Spleen (tissue), 11 donors: Measurements from ENCODE around the gene PAOX. TPM values are rescaled to one million over a fixed set of nuclear protein-coding genes. Genes with fewer than 3 reads are reported as not detected.

Source experiments
- DNase-seq: peaks from one replicate; pipeline ENCODE4 v3.0.0-alpha.2; 2020
- H3K27ac ChIP-seq, 8 donors: fragments of 200-600 bp; sonication (generic) in 7 of 8; 1 replicate in 4 of 8; 2 replicates in 4 of 8; pipeline versions ENCODE4 v1.5.0 to v1.8.0; 2016 to 2021; ENCODE audit warnings: inconsistent platforms in 4 of 8, mild to moderate bottlenecking in 4 of 8, moderate library complexity in 1 of 8
- H3K27me3 ChIP-seq, 7 donors: fragments of 200-600 bp; sonication (generic) in 6 of 7; replicated peaks in 1 of 7; 1 replicate in 4 of 7; 2 replicates in 3 of 7; pipeline versions ENCODE4 v1.5.0 to v1.8.0; 2016 to 2021; ENCODE audit warnings: inconsistent platforms in 3 of 7, mild to moderate bottlenecking in 1 of 7
- H3K36me3 ChIP-seq, 6 donors: fragments of 200-600 bp; sonication (generic) in 5 of 6; 1 replicate in 4 of 6; 2 replicates in 2 of 6; pipeline versions ENCODE4 v1.5.0 to v1.8.0; 2016 to 2021; ENCODE audit warnings: inconsistent platforms in 2 of 6
- H3K4me1 ChIP-seq, 6 donors: fragments of 200-600 bp; sonication (generic) in 5 of 6; 1 replicate in 3 of 6; 2 replicates in 3 of 6; pipeline versions ENCODE4 v1.5.0 to v1.8.0; 2016 to 2021; ENCODE audit warnings: inconsistent platforms in 3 of 6
- H3K4me3 ChIP-seq, 8 donors: fragments of 200-600 bp; sonication (generic) in 7 of 8; 1 replicate in 4 of 8; 2 replicates in 4 of 8; pipeline versions ENCODE4 v1.5.0 to v1.8.0; 2016 to 2021; ENCODE audit warnings: inconsistent platforms in 4 of 8, mild to moderate bottlenecking in 4 of 8, moderate library complexity in 2 of 8
- H3K9me3 ChIP-seq, 8 donors: fragments of 200-600 bp; sonication (generic) in 7 of 8; 1 replicate in 4 of 8; 2 replicates in 4 of 8; pipeline versions ENCODE4 v1.5.0 to v1.8.0; 2016 to 2021; ENCODE audit warnings: inconsistent platforms in 4 of 8
- CTCF ChIP-seq, 11 experiments: fragments of 200-600 bp in 7 of 11; fragments of 450-650 bp in 4 of 11; sonication (generic) in 4 of 11; IDR thresholded peaks in 8 of 11; conservative IDR thresholded peaks in 3 of 11; 1 replicate in 7 of 11; 2 replicates in 4 of 11; pipeline versions ENCODE4 v1.4.0 to v1.8.0; 2016 to 2021; ENCODE audit warnings: antibody characterized with exemption in 11 of 11, inconsistent platforms in 4 of 11, mild to moderate bottlenecking in 1 of 11
- POLR2A ChIP-seq, 3 donors: fragments of 450-650 bp; IDR thresholded peaks; one replicate each; pipeline ENCODE4 v1.5.1; 2017; ENCODE audit warnings: antibody characterized with exemption in 3 of 3, mild to moderate bottlenecking in 1 of 3
- POLR2AphosphoS5 ChIP-seq, 3 donors: sonication (generic); formaldehyde crosslinking; IDR thresholded peaks; one replicate each; pipeline ENCODE4 v1.5.1; 2017; ENCODE audit warnings: antibody characterized with exemption in 3 of 3
- WGBS, 5 donors: extraction: QIAGEN DNeasy Blood & Tissue Kit in 3 of 5; methylation state at CpG; one replicate each; pipeline versions ENCODE4 v1.1.5 to v1.1.7; 2013 to 2018; 5-methylcytosine and 5-hydroxymethylcytosine counted together
- intact Hi-C: fragments of 100-400 bp; cut with DNase I; formaldehyde crosslinking; loops from one replicate; pipeline ENCODE4 v1.15.0; 2023; ENCODE audit warnings: low total_unique reads
- polyA plus RNA-seq, 3 donors: library from polyadenylated mRNA; stranded (reverse); fragments of 200-250 nt; gene quantifications; one replicate each; pipeline ENCODE4 v1.2.1, GENCODE V29; 2013
- total RNA-seq, 7 donors: library from RNA; depleted of rRNA in 3 of 7; stranded (reverse); fragments of >200 nt in 3 of 7; fragmentation: NEBNext Ultra II Directional in 4 of 7; extraction: Animal tissue kit (Norgen Biotek cat#: 25700) in 4 of 7; gene quantifications; one replicate each; pipeline versions ENCODE4 v1.1.0 to v1.2.1, GENCODE V29; 2016 to 2021
- donor health status: healthy with polysubstance abuse.
- donor health status: DM: no; HTN: no; CAD: no; lungs with moderate emphysema.
- donor health status: DM: no; HTN: no; CAD: no.
- donor health status: Bipolar disorder and iron deficiency.
- donor health status: healthy.
- donor health status: DM: no; HTN: no; CAD: no.
- donor health status: DM: yes; HTN: yes; CAD: no.

Gene PAOX
- total and polyA plus RNA-seq, 10 donors, result 15.4 to 34.0 (median 21.5) TPM

DNA sequence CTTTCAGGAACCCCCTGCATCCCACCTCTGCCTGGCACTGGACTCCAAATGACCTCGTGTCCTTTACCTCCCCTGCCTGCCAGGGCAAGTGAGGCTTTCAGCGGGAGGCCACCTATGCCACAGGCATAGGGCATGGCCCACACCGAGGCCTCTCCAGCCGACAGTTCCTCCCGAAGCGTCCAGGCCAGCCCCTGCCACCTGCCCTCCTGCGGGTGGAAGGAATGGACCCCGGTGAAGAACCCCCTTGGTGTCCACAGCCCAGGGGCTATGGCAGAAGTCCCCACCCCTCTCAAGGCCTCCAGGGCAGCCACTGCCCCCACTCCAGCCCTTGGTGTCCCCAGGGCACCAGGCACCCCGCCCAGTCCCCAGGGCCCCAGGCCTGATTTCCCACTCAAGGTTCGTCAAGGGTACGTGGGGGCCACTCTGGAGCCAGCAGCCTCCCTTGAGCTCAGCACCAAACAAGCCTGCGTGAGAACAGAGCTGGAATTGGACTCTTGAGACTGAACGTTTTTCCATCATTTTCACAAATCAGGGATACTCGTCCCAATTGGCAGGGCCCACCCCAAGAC lies 24.3 kb upstream of the PAOX start:
- DNase-seq, result no peak
- Histone ChIP-seq H3K36me3 (peaks cover 0 to 18% (median 0%) of the 10 kb centered on the region in 6 donors), H3K4me1 (peaks cover 8 to 29% (median 20%) of the 10 kb centered on the region in 6 donors), H3K9me3 (no peaks in the 10 kb centered on the region), H3K27ac (no peak overlapping the region), H3K27me3 (peaks cover 0 to 15% (median 0%) of the 10 kb centered on the region in 7 donors), H3K4me3 (no peak overlapping the region)
- TF ChIP-seq POLR2AphosphoS5 (IDR thresholded peaks at IDR 0.05) (no peak), POLR2A (IDR thresholded peaks at IDR 0.05) (no peak), CTCF (IDR thresholded peaks at IDR 0.05 in 8 of 11, conservative IDR thresholded peaks at IDR 0.05 in 3 of 11) (no peak)
- 93 to 96% (median 95%) methylated on average over 11 to 14 of the region's 14 CpGs for WGBS, 5 donors
- intact Hi-C loops, result no loop called here

- H3K4me3 ChIP-seq, result no peak overlapping the region
- H3K27me3 ChIP-seq, result peaks cover 0 to 10% (median 0%) of the 10 kb centered on the region in 7 donors
- no peak overlapping the region for H3K27ac ChIP-seq
- no peaks in the 10 kb centered on the region for H3K9me3 ChIP-seq
- peaks cover 0 to 18% (median 0%) of the 10 kb centered on the region in 6 donors for H3K36me3 ChIP-seq
- peaks cover 8 to 29% (median 20%) of the 10 kb centered on the region in 6 donors for H3K4me1 ChIP-seq
- WGBS, 5 donors, result 83 to 94% (median 88%) methylated on average over 4 to 6 of the region's 6 CpGs
- intact Hi-C loops, result no loop called here
- no peak for TF ChIP-seq CTCF (IDR thresholded peaks at IDR 0.05 in 8 of 11, conservative IDR thresholded peaks at IDR 0.05 in 3 of 11)
- TF ChIP-seq POLR2A (IDR thresholded peaks at IDR 0.05), result no peak
- TF ChIP-seq POLR2AphosphoS5 (IDR thresholded peaks at IDR 0.05), result no peak
- no peak for DNase-seq
Observed at GRCh38 chr10:133355266-133355665, 23.8 kb upstream of the PAOX start.

- TF ChIP-seq POLR2AphosphoS5 (IDR thresholded peaks at IDR 0.05), result no peak
- TF ChIP-seq CTCF (IDR thresholded peaks at IDR 0.05 in 8 of 11, conservative IDR thresholded peaks at IDR 0.05 in 3 of 11), result no peak
- Histone ChIP-seq H3K27ac (no peak overlapping the region), H3K9me3 (no peaks in the 10 kb centered on the region), H3K4me1 (peaks cover 8 to 33% (median 20%) of the 10 kb centered on the region in 6 donors), H3K4me3 (no peak overlapping the region), H3K27me3 (peaks cover 0 to 2% (median 0%) of the 10 kb centered on the region in 7 donors), H3K36me3 (peaks cover 0 to 18% (median 0%) of the 10 kb centered on the region in 6 donors)
- WGBS, 5 donors, result 91 to 100% (median 100%) methylated on average over 1 to 3 of the region's 3 CpGs
- no peak for DNase-seq
- intact Hi-C loops, result no loop called here
Observed at GRCh38 chr10:133355991-133356390, 23.1 kb upstream of the PAOX start.

GRCh38 chr10:133356549-133357284 lies 22.3 kb upstream of the PAOX start:
- Histone ChIP-seq H3K4me3 (peak overlapping the region; percentile 44 to 85 (median 56)), H3K9me3 (no peaks in the 10 kb centered on the region), H3K4me1 (peaks cover 8 to 41% (median 20%) of the 10 kb centered on the region in 6 donors), H3K36me3 (peaks cover 0 to 20% (median 0%) of the 10 kb centered on the region in 6 donors), H3K27ac (peak overlapping the region in 5 of 8 donors; percentile 62 to 89 (median 84)), H3K27me3 (no peaks in the 10 kb centered on the region)
- DNase-seq, result no peak
- WGBS, 5 donors, result 50 to 57% (median 54%) methylated on average over 13 to 27 of the region's 27 CpGs
- intact Hi-C loops, result no loop called here
- no peak for TF ChIP-seq POLR2A (IDR thresholded peaks at IDR 0.05)
- TF ChIP-seq CTCF (IDR thresholded peaks at IDR 0.05 in 8 of 11, conservative IDR thresholded peaks at IDR 0.05 in 3 of 11), result no peak
- TF ChIP-seq POLR2AphosphoS5 (IDR thresholded peaks at IDR 0.05), result no peak
